Measurements from ENCODE around the gene PDIK1L.
A peak's percentile ranks its signal among the peaks of the same experiment; 100 is the strongest.

Gene PDIK1L

DNA sequence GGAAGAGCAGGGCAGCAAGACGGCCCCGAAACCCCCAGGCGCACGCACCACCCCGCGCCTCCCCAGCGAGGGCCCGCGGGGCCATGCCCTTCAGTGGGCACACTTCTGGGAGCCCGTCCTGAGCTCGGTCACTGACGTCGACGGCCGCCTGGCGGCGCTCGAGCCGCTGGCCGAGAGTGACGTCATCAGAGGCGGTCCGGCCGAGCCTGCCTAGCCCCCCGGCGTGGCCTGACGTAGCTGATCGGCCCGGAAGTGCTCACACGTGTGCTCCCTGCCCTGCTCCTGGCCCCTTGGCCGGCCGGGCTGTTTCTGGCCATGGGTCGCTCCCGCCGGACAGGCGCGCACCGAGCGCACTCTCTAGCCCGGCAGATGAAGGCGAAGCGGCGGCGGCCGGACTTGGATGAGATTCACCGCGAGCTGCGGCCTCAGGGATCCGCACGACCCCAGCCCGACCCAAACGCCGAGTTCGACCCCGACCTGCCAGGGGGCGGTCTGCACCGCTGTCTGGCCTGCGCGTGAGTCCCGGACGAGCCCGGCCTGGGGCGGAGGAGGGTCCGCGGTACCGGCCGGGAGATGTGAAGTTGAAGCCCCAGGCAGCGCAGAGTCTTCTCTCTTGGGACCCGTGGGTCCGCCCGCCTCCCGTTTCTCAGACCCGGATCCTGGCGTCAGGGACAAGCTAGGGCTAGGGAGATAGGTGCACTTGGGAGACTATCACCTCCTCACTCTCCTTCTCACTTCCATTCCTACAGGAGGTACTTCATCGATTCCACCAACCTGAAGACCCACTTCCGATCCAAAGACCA is 58.2 kb downstream of the PDIK1L start, which contains the start of gene ZNF593:
Gene ZNF593, plus strand, starts transcription at position 240 of the 803 bp plus-strand sequence. Its CDS starts 76 bp downstream, at position 316.
- H3K36me3 ChIP-seq (ENCODE audit: control insufficient read depth, insufficient read depth, low read length), result no peaks in the 10 kb centered on the region
- TF ChIP-seq, protein P1, sequence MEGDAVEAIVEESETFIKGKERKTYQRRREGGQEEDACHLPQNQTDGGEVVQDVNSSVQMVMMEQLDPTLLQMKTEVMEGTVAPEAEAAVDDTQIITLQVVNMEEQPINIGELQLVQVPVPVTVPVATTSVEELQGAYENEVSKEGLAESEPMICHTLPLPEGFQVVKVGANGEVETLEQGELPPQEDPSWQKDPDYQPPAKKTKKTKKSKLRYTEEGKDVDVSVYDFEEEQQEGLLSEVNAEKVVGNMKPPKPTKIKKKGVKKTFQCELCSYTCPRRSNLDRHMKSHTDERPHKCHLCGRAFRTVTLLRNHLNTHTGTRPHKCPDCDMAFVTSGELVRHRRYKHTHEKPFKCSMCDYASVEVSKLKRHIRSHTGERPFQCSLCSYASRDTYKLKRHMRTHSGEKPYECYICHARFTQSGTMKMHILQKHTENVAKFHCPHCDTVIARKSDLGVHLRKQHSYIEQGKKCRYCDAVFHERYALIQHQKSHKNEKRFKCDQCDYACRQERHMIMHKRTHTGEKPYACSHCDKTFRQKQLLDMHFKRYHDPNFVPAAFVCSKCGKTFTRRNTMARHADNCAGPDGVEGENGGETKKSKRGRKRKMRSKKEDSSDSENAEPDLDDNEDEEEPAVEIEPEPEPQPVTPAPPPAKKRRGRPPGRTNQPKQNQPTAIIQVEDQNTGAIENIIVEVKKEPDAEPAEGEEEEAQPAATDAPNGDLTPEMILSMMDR (IDR thresholded peaks at IDR 0.05; ENCODE audit: insufficient read depth, low read length, poor library complexity, severe bottlenecking), result peak; percentile 99
- peak within 1 kb of the TSS; percentile 88 for H3K4me3 ChIP-seq (replicated peaks; ENCODE audit: low read depth, low read length)
- peak; percentile 94 for DNase-seq (ENCODE audit: extremely low read depth, insufficient read length)
- H3K27me3 ChIP-seq (replicated peaks; ENCODE audit: control insufficient read depth, insufficient read depth, low read length), result no peaks in the 10 kb centered on the region; the same call in 1 of the 2 replicates

- H3K27me3 ChIP-seq (replicated peaks; ENCODE audit: control insufficient read depth, insufficient read depth, low read length), result no peaks in the 10 kb centered on the region; the same call in 1 of the 2 replicates
- no peak for DNase-seq (ENCODE audit: extremely low read depth, insufficient read length)
- TF ChIP-seq, protein P1 (IDR thresholded peaks at IDR 0.05; ENCODE audit: insufficient read depth, low read length, poor library complexity, severe bottlenecking), result no peak
- H3K36me3 ChIP-seq (ENCODE audit: control insufficient read depth, insufficient read depth, low read length), result no peaks in the 10 kb centered on the region
- peak overlapping the region; percentile 88 for H3K4me3 ChIP-seq (replicated peaks; ENCODE audit: low read depth, low read length)
Observed at GRCh38 chr1:26170472-26170821, 58.8 kb downstream of the PDIK1L start.

GRCh38 chr1:26171084-26172072 is 59.8 kb downstream of the PDIK1L start, which contains the start of gene ZNF593OS:
Gene ZNF593OS (minus strand): TSS chr1:26171832. CDS start chr1:26171661, 171 bp downstream.
- H3K27me3 ChIP-seq (replicated peaks; ENCODE audit: control insufficient read depth, insufficient read depth, low read length), result no peaks in the 10 kb centered on the region; the same call in 1 of the 2 replicates
- DNase-seq (ENCODE audit: extremely low read depth, insufficient read length), result no peak
- H3K4me3 ChIP-seq (replicated peaks; ENCODE audit: low read depth, low read length), result peak within 1 kb of the TSS; percentile 88
- TF ChIP-seq, protein P1 (IDR thresholded peaks at IDR 0.05; ENCODE audit: insufficient read depth, low read length, poor library complexity, severe bottlenecking), result no peak
- H3K36me3 ChIP-seq (ENCODE audit: control insufficient read depth, insufficient read depth, low read length), result no peaks in the 10 kb centered on the region

Data from GM06990 (cell line).